GM18498 (cell line): Measurements from ENCODE around the gene SCGB1D1.
"Not testable (repeated sequence)": the region's sequence is repeated elsewhere in the genome, so short reads cannot be mapped to it uniquely, and the experiment has no call there.

Experiments
- ATAC-seq: cut with Tn5 transposase; IDR thresholded peaks from one replicate; pipeline ENCODE4 v1.9.1; 2021; ENCODE audit warnings: mild to moderate bottlenecking, moderate library complexity; ENCODE audit not compliant: unreplicated experiment

The SCGB1D1 gene

DNA sequence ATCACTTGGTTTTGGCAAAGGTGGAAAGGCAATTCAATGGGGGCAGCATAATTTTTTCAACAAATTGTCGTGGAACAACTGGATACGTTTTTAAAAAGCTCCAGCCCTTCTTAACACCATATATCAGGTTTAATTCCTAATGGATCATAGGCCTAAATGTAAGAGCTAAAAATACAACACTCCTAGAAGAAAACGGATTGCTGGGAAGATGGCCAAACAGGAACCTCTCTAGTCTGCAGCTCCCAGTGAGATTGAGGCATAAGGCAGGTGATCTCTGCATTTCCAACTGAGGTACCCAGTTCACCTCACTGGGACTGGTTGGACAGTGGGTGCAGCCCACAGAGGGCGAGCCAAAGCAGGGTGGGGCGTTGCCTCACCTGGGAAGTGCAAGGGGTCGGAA is 32.4 kb upstream of the SCGB1D1 start:
- no peak for ATAC-seq

DNA sequence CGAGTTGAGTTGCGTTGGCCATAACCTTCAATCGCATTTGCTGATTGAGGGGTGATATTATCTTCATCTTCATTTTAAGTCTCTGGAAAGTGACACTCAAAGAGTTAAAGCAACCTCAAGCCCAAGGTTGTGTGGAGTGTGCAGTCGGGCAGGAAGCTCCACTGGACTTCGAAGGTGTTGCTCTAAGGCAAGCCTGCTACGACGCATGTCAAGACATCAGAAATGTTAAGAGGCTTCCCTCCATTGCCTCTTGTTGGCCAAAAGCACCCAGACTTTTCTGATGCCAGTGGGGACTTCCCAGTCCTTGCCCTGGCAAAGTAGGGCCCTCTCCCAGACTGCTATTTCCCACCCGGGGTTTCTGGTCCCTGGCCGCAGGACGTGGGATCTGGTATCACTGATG is 23.6 kb upstream of the SCGB1D1 start:
- ATAC-seq, result no peak

DNA sequence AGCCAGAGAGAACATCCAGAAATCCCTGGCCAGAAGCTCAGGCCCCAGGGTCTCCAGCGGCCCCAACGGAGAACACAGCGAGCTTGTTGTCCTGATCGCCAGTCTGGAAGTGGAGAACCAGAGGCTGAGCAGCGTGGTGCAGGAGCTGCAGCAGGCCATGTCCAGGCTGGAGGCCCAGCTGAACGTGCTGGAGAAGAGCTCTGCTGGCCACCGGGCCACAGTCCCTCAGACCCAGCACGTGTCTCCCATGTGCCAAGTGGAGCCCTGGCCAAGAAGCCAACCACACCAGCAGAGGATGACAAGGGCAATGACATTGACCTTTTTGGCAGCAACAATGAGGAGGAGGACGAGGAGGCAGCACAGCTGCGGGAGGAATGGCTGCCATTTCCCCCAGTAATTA is 20.6 kb upstream of the SCGB1D1 start:
- ATAC-seq, result no peak

DNA sequence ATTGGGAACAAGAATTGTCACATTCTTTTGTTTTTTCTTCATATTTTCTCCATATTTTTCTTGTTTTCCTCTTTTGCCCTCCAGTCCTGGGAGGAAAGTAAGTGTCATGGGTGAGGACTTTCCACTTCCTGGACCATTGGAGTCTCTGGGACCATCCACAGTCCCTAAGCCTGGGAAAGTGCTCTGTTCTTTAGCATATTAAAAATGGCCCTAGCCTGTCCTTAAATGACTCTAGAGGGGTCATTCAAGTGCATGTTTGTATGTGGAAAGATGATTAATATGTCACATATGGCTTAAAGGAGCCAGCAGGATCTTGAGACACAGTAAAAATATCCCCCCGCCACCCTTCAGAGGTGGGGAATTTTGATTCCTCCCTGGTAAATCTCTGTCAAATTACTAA is 20.1 kb upstream of the SCGB1D1 start:
- ATAC-seq, result no peak

DNA sequence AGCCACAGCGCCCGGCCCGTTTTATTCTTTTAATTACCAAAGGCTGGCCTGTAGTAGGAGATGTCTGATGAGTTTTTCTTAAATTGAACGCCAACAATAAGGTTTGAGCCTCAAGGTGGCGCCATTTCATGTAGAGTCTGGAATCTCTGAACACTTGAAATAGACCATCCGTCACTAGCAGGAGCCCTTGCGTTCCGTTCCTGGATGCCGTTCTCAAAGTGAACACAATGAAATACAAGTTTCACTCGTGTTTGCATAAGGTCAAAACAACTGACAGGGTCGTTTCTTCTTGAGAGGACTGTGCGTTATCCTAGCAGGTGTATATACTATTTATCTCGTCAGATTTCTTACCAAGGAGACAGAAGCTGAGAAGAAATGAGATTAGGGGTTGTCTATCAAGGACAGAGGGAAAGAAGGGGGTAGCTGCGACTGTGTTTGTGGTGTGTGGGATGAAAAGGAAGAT is 18.7 kb upstream of the SCGB1D1 start:
- ATAC-seq, result no peak

DNA sequence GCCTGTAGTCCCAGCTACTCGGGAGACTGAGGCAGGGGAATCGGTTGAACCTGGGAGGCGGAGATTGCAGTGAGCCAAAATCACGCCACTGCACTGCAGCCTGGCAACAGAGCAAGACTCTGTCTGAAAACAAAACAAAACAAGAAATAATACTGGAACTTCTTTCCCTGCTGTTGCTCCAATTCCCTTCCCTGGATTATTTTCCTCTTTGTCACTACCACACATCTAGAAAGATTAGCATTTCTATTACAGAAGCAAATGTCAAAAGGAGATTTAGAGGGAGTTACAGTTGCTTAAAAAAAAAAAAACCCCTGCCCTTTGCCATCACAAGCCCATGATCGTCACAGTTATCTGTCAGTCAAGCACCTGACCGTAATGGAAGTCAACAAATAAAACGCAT is 17.7 kb upstream of the SCGB1D1 start:
- ATAC-seq, result no peak

DNA sequence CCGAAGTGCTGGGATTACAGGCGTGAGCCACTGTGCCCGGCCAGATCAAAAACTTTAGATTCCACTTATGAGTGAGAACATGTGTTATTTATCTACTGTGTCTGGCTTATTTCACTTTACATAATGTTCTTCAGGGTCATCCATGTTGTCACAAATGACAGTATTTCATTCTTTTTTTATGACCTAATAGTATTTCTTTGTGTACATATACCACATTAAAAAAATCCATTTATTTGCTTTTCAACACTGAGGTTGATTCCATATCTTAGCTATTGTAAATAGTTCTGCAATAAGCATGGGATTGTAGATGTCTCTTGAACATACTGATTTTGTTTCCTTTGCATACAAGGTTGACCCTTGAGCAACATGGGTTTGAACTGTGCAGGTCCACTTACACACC is 13.2 kb upstream of the SCGB1D1 start:
- no peak for ATAC-seq

DNA sequence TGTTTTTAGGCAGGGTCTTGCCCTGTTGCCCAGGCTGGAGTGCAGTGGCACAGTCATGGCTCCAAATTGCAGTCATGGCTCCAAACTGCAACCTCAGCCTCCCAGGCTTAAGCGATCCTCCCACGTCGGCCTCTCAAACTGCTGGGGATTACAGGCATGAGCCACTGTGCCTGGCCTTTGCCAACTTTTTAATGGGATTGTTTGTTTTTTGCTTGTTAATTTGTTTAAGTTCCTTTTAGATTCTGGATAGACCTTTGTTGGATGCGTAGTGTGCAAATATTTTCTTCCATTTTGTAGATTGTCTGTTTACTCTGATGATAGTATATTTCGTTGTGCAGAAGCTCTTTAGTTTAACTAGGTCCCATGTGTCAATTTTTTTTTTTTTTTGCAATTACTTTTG is 10.0 kb upstream of the SCGB1D1 start:
- ATAC-seq, result no peak

DNA sequence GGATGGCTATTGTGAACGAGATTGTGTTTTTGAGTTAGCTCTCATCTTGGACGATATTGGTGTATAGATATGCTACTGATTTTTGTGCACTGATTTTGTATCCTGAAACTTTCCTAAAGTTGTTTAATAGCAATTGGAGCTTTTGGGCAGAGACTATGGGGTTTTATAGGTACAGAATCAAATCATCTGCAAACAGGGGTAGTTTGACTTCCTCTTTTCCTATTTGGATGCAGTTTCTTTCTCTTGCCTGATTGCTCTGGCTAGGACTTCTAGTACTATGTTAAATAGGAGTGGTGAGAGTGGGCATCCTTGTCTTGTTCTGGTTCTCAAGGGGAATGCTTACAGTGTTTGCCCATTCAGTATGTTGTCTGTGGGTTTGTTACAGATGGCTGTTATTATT is 8.9 kb upstream of the SCGB1D1 start:
- no peak for ATAC-seq

DNA sequence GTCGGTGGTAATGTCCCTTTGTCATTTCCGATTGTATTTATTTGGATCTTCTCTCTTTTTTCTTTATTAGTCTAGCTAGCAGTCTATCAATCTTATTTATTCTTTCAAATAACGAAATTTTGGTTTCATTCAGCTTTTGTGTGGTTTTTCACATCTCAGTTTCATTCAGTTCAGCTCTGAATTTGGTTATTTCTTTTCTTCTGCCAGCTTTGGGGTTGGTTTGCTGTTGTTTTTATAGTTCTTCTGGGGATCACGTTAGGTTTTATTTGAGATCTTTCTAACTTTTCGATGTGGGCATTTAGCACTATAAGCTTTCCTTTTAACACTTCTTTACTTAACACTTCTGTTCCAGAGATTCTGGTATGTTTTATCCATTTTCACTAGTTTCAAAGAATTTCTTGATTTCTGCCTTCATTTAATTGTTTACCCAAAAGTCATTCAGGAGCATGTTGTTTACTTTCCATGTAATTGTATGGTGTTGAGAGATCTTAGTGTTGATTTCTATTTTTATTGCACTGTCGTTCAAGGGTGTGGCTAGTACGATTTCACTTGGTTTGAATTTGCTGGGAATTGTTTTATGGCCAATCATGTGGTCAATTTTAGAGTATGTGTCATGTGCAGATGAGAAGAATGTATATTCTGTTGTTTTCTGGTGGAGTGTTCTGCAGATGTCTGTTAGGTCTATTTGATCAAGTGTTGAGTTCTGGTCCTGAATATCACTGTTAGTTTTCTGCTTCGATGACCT is 7.7 kb upstream of the SCGB1D1 start:
- ATAC-seq, result no peak

DNA sequence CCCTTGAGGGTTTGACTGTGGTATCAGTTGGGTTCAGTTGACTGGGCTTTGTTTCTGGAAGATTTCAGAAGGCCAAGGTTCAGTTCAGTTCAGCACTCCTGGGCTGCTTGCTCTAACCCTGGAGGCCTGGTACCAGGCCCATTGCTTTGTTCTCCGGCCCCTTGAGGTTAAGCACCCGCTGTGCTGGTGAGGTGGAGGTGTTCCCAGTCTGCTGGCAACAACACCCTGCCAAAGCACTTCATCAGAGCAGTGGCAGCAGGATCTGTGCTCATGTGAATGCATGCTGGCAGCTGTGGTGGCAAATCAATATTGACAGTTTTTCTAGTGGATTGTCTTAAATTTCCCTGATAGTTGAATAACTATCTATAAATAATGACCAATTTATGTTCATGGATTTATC is 3.8 kb upstream of the SCGB1D1 start:
- no peak for ATAC-seq

DNA sequence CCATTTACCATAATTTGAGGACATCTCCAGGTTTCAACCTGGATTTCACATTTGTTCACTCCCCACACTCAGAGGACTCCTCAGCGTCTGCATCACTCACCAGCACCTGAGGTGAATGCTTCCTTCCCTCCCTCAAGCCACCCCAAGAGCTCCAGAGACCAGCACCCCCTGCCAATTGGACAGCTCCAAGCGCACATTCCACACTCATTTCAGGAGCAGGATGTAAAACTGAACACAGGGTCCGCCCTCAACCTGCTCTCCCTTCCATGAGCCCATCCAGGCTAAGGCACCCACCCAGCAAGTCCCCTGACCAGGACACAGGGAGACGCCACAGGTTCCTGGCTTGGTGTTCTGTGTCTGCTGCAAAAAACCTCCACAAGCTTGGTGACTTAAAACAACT is 3.9 kb downstream of the SCGB1D1 start:
- ATAC-seq, result no peak

DNA sequence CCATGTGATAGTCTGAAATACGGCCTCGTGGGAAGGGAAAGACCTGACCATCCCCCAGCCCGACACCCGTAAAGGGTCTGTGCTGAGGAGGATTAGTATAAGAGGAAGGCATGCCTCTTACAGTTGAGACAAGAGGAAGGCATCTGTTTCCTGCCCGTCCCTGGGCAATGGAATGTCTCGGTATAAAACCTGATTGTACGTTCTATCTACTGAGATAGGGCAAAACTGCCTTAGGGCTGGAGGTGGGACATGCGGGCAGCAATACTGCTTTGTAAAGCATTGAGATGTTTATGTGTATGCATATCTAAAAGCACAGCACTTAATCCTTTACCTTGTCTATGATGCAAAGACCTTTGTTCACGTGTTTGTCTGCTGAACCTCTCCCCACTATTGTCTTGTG is 5.0 kb downstream of the SCGB1D1 start:
- ATAC-seq, result not testable (repeated sequence)

DNA sequence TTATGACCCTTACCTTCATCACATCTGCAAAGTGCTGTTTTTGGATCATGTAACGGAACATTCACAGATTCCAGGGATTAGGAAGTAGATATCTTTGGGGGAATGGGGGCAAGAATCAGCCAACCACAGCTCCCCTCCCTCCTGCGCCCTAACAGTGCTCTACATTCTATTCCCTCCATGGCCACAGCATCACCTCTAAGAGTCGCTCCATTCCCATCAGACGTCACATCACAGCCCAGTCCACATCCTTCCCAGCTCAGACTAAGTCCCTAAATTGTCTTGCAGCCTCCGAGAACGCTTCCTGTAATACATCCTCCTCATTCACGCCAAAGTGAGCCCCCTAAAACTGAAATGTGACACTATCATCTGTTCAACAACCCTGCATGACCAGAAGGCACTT is 5.9 kb downstream of the SCGB1D1 start:
- no peak for ATAC-seq

DNA sequence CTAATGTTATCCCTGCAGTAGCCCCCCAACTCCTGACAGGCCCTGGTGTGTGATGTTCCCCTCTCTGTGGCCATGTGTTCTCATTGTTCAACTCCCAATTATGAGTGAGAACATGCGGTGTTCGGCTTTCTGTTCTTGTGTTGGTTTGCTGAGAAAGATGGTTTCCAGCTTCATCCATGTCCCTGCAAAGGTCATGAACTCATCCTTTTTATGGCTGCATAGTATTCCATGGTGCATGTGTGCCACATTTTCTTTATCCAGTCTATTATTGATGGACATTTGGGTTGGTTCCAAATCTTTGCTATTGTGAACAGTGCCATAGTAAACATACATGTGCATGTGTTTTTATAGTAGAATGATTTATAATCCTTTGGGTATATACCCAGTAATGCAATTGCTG is 7.4 kb downstream of the SCGB1D1 start:
- not testable (repeated sequence) for ATAC-seq

DNA sequence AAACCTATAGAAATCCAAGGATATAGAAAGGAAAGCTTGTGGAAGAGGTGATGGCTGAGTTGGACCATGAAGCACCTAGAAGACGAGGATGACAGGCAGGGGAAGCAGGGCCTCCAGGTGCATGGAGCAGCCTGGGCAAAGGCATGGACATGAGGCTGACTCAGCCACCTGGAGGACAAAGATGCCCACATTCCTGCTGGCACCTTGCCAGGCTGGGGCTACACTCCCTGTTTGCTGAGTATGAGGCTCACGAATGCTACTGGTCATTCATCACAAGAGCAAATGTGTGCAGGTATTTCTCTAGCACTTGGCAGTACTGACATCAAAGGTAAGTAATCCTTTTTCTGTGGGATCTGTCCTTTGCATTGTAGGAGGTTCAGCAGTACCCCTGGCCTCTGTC is 11.4 kb downstream of the SCGB1D1 start:
- no peak for ATAC-seq

DNA sequence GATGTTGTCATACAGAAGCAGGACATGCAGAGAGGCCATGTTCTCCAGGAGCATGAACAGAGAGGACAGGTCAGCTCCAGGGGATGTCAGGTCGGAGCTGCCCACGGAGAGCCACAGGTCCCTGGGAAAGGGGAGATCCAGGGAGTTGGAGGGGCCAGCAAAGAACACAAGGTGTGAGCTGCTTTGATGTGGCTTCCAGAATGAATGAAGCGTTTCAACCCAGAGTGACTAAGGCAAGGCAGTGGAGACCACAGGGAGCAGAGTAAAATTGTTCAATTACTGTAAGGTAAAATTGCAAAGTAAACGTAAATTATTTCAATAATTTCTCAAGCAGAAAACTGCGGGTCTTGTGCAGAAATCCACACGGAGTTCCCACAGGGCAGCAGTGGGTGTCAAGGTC is 12.9 kb downstream of the SCGB1D1 start:
- no peak for ATAC-seq

DNA sequence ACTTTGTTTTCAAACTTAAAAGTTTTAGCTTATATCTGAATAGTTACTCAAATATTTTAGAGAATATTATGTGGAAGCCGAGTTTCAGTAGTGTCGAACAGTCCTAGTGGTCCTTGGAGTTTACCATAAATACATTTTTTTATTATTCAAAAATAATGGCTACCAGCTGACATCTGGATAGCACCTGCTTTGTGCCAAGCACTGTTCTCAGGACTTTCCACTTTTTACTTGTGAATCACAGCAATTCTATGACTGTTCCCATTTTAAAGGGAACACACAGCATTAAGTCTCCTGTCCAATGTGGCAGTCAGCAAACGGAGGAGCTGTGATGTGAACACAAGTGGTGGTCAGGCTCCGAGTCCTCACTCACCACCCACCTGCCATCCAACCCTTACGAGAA is 14.4 kb downstream of the SCGB1D1 start:
- no peak for ATAC-seq

DNA sequence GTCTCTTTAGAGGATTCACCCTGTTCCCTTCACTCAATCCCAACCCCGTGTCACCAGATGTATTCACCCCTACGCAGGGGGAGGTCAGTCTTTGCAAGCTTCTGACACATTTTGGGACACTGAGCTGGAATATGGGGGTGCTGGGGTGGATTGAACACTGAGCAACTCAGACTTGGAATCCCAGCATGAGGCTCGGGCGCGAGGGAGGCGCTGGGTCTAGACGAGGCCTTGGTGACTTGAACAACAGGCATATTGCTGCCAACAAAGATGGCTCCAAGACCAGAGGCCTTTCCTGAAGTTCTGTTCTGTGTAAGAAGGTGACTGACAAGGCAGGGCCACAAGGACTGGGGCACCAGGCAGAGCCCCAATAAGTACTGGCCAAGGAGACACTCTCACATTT is 15.4 kb downstream of the SCGB1D1 start:
- no peak for ATAC-seq

DNA sequence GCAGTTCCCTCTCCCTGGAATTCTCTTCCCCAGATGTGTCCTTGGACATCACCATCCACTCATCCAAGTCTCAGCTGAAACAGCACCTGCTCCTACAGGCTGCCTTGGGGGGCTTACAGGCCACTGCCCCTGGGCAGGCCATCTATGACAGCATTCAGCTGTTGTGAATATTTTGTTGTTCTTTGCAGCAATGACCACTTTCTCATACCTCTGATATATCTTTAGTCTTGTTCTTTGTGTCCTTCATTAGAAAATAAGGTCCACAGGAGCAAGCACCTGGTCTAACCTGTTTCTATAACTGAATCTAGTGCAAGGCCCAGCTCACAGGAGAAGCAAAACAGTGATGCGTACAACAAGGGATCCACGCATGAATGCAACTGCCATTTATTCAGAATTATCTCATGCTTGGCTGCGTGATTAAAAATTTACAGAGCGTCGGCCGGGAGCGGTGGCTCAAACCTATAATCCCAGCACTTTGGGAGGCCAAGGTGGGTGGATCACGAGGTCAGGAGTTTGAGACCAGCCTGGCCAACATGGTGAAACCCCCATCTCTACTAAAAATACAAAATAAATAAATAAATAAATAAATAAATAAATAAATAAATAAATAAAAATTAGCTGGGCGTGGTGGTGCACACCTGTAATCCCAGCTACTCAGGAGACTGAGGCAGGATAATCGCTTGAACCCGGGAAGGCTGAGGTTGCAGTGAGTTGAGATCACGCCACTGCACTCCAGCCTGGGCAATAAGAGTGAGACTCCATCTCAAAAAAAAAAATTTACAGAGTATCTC is 16.5 kb downstream of the SCGB1D1 start:
- not testable (repeated sequence) for ATAC-seq

DNA sequence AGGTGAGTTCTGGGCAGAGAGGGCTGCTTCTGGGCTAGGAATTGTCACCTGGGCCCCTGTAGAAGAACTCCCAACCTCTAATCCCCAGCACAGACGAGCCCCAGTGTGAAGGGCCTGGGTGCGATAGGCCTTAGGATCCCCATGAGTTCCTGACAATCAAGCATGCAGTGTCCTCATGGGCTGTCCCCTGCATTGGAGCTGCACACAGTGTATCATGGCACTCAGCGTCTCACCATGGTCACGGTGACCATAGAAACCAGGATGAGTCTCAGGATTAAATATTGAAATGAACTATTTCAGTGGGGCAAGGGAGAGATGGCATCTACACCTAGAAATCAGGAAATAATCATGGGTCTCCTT is 18.7 kb downstream of the SCGB1D1 start:
- ATAC-seq, result no peak

DNA sequence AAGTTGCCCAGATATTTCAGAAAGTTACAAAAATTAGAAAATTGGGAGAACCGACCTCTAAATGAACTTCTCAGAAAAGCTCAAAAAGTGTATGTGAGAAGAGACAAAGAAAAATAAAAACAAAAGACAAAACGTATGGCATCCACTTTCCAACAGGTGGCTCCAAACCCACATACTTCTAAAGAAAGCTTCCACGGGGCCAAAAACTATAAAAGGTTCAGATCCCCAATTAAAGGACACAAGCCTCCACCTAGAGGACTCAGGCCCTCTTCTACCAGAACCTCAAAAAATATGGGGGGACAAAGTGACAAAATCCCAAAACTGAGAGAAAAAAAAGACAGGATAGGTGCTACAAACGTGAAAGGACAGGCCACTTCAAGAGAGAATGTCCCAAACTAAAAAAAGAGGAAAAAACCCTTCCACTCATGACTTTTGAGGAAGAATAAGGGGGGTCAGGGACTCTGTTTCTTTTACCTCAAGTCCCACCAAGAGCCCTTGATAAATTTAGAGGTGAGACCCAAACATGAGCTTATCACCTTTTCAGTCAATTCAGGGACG is 27.3 kb downstream of the SCGB1D1 start:
- no peak for ATAC-seq
